Body of pancreas (tissue), 4 donors: Measurements from ENCODE around the gene SNF8. TPM values are rescaled to one million over a fixed set of nuclear protein-coding genes. Genes with fewer than 3 reads are reported as not detected.

Source experiments
- ATAC-seq: fragments of 150-250 bp; one replicate; pipeline ENCODE4 v1.9.1; 2016
- DNase-seq, 4 donors: peaks; one replicate each; pipeline ENCODE4 v3.0.0-alpha.2; 2019
- H3K27ac ChIP-seq, 4 donors: fragments of 200-600 bp; sonication (generic); 1 replicate in 3 of 4; 2 replicates in 1 of 4; pipeline versions ENCODE4 v1.5.1 to v1.6.1; 2016 to 2019; ENCODE audit warnings: mild to moderate bottlenecking in 1 of 4, mixed read lengths in 1 of 4, moderate library complexity in 1 of 4
- H3K27me3 ChIP-seq, 2 donors: fragments of 200-600 bp; sonication (generic); one replicate each; pipeline ENCODE4 v1.6.0; 2016; ENCODE audit warnings: mild to moderate bottlenecking in 1 of 2
- H3K36me3 ChIP-seq, 2 donors: fragments of 200-600 bp; sonication (generic); replicated peaks in 1 of 2; 2 replicates each; pipeline ENCODE4 v1.5.1; 2016; ENCODE audit warnings: low read depth in 2 of 2; ENCODE audit not compliant: insufficient read depth in 1 of 2
- H3K4me1 ChIP-seq: fragments of 200-600 bp; sonication (generic); one replicate; pipeline ENCODE4 v1.6.0; 2016
- H3K4me3 ChIP-seq, 2 donors: fragments of 200-600 bp; sonication (generic); 1 replicate in 1 of 2; 2 replicates in 1 of 2; pipeline ENCODE4 v1.5.1; 2016 to 2019
- H3K9me3 ChIP-seq, 3 donors: fragments of 200-600 bp; sonication (generic); 1 replicate in 2 of 3; 2 replicates in 1 of 3; pipeline ENCODE4 v1.5.1; 2016
- POLR2A ChIP-seq, 3 donors: fragments of 450-650 bp; IDR thresholded peaks; one replicate each; pipeline ENCODE4 v1.6.1; 2016; ENCODE audit warnings: antibody characterized with exemption in 3 of 3, mild to moderate bottlenecking in 2 of 3
- WGBS, 2 donors: methylation state at CpG; one replicate each; pipeline ENCODE4 v1.1.5; 2017; 5-methylcytosine and 5-hydroxymethylcytosine counted together
- intact Hi-C: fragments of 100-400 bp; cut with DNase I; formaldehyde crosslinking; loops from one replicate; pipeline ENCODE4 v1.15.1; 2023
- total RNA-seq, 2 donors: library from RNA; depleted of rRNA; stranded (reverse); fragments of >200 nt; gene quantifications; one replicate each; pipeline ENCODE4 v1.1.0, GENCODE V29; 2016
- TF ChIP-seq, protein P1 (sequence below), 7 experiments: fragments of 450-650 bp in 4 of 7; fragments of 200-600 bp in 3 of 7; sonication (generic) in 3 of 7; IDR thresholded peaks; one replicate each; pipeline ENCODE4 v1.5.1; 2016 to 2019; ENCODE audit warnings: antibody characterized with exemption in 7 of 7

SNF8 gene
- total RNA-seq, 2 donors from 2014 or later, result 35.9 to 39.4 TPM

DNA sequence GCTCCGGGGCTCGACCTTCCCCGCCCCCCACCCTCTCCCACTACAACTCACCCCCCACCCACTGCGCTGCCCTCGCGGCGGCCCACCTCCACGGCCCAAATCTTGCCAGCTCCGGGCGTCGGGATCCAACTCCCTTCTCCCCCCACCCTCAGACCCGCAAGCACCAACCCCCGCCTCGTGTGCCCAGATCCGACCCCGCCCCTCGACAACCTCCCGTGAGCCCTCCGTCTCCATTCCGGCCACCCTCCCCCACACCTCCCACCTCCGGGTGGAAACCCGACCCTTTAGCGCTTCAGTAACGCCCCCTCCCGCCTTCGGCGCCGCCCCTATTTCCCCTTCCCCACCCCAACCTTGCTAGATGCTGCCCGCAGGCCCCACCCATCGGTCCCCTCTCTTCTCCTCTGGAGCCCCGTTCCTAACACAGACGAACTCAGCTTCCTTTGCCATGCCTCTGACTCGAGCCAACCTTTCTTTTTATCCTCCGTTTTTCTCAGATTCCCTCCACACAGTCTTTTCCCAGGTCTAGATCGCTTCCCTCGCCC, 35.7 kb downstream of the SNF8 start:
- TF ChIP-seq, protein P1, sequence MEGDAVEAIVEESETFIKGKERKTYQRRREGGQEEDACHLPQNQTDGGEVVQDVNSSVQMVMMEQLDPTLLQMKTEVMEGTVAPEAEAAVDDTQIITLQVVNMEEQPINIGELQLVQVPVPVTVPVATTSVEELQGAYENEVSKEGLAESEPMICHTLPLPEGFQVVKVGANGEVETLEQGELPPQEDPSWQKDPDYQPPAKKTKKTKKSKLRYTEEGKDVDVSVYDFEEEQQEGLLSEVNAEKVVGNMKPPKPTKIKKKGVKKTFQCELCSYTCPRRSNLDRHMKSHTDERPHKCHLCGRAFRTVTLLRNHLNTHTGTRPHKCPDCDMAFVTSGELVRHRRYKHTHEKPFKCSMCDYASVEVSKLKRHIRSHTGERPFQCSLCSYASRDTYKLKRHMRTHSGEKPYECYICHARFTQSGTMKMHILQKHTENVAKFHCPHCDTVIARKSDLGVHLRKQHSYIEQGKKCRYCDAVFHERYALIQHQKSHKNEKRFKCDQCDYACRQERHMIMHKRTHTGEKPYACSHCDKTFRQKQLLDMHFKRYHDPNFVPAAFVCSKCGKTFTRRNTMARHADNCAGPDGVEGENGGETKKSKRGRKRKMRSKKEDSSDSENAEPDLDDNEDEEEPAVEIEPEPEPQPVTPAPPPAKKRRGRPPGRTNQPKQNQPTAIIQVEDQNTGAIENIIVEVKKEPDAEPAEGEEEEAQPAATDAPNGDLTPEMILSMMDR (IDR thresholded peaks at IDR 0.05), result no peak
- peak in 2 of 3 donors; percentile 26 to 53 for TF ChIP-seq POLR2A (IDR thresholded peaks at IDR 0.05)
- Histone ChIP-seq H3K36me3 (no peaks in the 10 kb centered on the region), H3K4me3 (peak overlapping the region; percentile 68 to 77), H3K27me3 (no peaks in the 10 kb centered on the region), H3K4me1 (peaks cover 30% of the 10 kb centered on the region), H3K9me3 (no peaks in the 10 kb centered on the region), H3K27ac (peak overlapping the region; percentile 68 to 88 (median 82))
- DNase-seq (peak; percentile 69 to 80 (median 74)), ATAC-seq (peak; percentile 36)
- intact Hi-C loops, result no loop called here
- WGBS, 2 donors, result 2% methylated on average over 34 to 35 of the region's 36 CpGs

DNA sequence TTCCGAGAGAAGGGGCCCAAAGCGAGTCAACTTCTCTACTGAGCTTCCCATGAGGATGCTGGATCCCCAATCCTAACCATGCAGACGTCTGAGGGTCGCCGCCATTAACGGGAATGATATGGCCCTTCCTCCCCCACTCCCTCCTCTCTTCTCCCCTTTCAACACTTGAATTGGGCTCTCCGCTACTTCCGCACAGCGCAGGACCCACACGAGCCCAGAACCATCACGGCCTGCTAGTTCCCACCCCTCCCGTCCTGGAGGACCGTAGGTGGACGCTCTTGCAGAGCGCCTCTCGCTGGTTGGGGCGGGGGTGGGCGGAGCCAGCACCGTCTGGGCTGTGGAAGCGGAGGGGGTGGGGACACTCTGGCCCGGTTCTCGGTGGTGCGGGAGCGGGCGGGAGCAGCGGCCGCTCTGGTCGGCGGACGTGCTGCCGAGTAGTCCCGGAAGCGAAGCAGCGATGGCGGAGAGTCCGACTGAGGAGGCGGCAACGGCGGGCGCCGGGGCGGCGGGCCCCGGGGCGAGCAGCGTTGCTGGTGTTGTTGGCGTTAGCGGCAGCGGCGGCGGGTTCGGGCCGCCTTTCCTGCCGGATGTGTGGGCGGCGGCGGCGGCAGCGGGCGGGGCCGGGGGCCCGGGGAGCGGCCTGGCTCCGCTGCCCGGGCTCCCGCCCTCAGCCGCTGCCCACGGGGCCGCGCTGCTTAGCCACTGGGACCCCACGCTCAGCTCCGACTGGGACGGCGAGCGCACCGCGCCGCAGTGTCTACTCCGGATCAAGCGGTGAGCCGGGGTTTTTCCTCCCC, 36.4 kb downstream of the SNF8 start, which contains the start of gene UBE2Z:
Gene UBE2Z, plus strand, starts transcription at position 361 of the 797 bp plus-strand sequence. Its CDS starts 97 bp downstream, at position 458.
- no peaks in the 10 kb centered on the region for H3K9me3 ChIP-seq
- H3K27me3 ChIP-seq, result no peaks in the 10 kb centered on the region
- H3K27ac ChIP-seq, result peak within 1 kb of the TSS; percentile 68 to 88 (median 82)
- H3K36me3 ChIP-seq, result no peaks in the 10 kb centered on the region
- ATAC-seq (peak; percentile 98), DNase-seq (peak; percentile 92 to 96 (median 94))
- intact Hi-C loops, result no loop called here
- peaks cover 30% of the 10 kb centered on the region for H3K4me1 ChIP-seq
- H3K4me3 ChIP-seq, result peak within 1 kb of the TSS; percentile 68 to 77
- TF ChIP-seq, protein P1 (IDR thresholded peaks at IDR 0.05), result peak in 2 of 7 experiments; percentile 11 to 14
- peak; percentile 82 to 94 (median 93) for TF ChIP-seq POLR2A (IDR thresholded peaks at IDR 0.05)
- 0% methylated on average over 19 to 79 of the region's 81 CpGs for WGBS, 2 donors

DNA sequence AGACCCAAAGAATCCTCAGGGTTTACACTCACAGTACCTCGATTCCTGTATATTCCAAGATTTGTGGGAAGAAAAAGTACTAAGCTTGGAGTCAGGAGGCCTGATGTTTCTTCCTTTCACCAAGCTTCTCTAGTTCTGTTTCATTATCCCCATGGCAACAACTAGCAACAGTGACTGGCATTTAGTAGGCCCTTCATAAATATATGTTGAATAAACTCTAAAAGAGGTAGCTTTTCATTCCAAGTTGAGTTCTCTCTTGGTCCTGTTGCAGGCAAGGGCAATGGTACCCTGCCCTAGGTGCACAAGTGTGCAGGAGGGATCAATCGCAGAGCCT, 37.0 kb downstream of the SNF8 start:
- H3K4me3 ChIP-seq, result peak overlapping the region in 1 of 2 donors; percentile 77
- DNase-seq, result no peak
- peak overlapping the region; percentile 68 to 88 (median 82) for H3K27ac ChIP-seq
- H3K9me3 ChIP-seq, result no peaks in the 10 kb centered on the region
- intact Hi-C loops, result no loop called here
- H3K27me3 ChIP-seq, result no peaks in the 10 kb centered on the region
- H3K36me3 ChIP-seq, result no peaks in the 10 kb centered on the region
- no peak for ATAC-seq
- TF ChIP-seq, protein P1 (IDR thresholded peaks at IDR 0.05), result no peak
- no peak for TF ChIP-seq POLR2A (IDR thresholded peaks at IDR 0.05)
- peaks cover 30% of the 10 kb centered on the region for H3K4me1 ChIP-seq
- WGBS, 2 donors, result 47 to 48% methylated on average over 2 of the region's 2 CpGs

DNA sequence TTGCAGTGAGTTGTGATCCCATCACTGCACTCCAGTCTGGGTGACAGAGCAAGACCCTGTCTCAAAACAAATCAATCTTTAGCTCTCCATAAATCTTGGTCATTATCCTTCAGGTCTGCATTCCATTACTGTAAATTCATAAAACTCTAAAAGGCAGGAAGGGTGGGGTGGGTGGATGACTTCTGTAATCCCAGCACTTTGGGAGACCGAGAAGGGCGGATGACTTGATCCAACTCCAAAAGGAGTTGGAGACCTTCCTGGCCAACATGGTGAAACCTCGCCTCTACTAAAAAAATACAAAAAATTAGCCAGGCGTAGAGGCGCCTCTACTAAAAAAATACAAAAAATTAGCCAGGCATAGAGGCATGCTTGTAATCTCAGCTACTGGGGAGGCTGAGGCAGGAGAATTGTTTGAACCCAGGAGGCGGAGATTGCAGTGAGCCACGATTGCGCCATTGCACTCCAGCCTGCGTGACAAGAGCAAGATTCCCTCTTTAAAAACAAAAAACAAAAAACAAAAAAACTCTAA, 38.6 kb downstream of the SNF8 start:
- H3K4me1 ChIP-seq, result peaks cover 26% of the 10 kb centered on the region
- WGBS, 2 donors, result 80 to 86% methylated on average over 9 of the region's 9 CpGs
- ATAC-seq (no peak), DNase-seq (no peak)
- TF ChIP-seq, protein P1 (IDR thresholded peaks at IDR 0.05), result no peak
- TF ChIP-seq POLR2A (IDR thresholded peaks at IDR 0.05), result no peak
- no peak overlapping the region for H3K27ac ChIP-seq
- intact Hi-C loops, result no loop called here
- H3K27me3 ChIP-seq, result no peaks in the 10 kb centered on the region
- H3K36me3 ChIP-seq, result no peaks in the 10 kb centered on the region
- no peak overlapping the region for H3K4me3 ChIP-seq
- H3K9me3 ChIP-seq, result no peaks in the 10 kb centered on the region
